ENCODE data around the gene CMSS1.

Gene CMSS1

DNA sequence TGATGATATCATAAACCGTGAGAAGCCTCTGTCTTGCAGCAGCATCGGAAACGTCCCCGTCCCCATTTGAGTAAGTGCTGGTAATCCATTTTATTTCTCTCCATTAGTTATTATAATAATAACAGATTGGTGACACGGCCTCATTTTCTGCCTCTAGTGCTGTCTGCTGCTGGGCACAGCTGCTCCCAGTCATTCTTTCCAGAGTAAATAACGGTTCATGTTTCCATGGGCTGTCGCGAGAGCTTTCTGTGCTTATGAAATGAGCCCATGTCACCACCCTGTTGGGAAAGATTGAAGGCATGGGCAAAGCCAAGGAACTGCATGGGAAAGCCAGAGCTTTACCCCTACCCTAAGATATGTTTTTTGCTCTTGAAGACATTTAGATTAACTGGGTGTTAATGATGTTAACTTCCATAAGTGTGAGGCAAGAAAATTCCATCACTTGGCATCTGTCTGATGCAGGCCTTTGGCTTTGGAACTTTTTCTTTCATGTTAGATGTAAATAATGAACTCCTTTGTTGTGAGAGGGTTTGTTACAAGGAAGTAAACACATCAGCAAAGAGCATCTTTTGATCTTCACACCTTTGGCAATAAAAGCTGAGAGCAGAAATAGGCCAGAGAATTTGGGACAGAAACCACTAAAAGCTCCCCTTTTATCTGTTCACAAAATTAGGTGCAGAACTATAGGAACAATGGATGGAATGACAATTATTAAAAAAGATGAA lies 154.9 kb downstream of the CMSS1 start:
- TF ChIP-seq, protein P1, sequence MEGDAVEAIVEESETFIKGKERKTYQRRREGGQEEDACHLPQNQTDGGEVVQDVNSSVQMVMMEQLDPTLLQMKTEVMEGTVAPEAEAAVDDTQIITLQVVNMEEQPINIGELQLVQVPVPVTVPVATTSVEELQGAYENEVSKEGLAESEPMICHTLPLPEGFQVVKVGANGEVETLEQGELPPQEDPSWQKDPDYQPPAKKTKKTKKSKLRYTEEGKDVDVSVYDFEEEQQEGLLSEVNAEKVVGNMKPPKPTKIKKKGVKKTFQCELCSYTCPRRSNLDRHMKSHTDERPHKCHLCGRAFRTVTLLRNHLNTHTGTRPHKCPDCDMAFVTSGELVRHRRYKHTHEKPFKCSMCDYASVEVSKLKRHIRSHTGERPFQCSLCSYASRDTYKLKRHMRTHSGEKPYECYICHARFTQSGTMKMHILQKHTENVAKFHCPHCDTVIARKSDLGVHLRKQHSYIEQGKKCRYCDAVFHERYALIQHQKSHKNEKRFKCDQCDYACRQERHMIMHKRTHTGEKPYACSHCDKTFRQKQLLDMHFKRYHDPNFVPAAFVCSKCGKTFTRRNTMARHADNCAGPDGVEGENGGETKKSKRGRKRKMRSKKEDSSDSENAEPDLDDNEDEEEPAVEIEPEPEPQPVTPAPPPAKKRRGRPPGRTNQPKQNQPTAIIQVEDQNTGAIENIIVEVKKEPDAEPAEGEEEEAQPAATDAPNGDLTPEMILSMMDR (IDR thresholded peaks at IDR 0.05; ENCODE audit: low read depth, low read length), result no peak
- no peak overlapping the region for H3K4me3 ChIP-seq (ENCODE audit: low read depth, low read length)

- TF ChIP-seq, protein P1 (IDR thresholded peaks at IDR 0.05; ENCODE audit: low read depth, low read length), result no peak
- H3K4me3 ChIP-seq (ENCODE audit: low read depth, low read length), result no peak overlapping the region
Observed at GRCh38 chr3:99974989-99975388, 157.3 kb downstream of the CMSS1 start.

DNA sequence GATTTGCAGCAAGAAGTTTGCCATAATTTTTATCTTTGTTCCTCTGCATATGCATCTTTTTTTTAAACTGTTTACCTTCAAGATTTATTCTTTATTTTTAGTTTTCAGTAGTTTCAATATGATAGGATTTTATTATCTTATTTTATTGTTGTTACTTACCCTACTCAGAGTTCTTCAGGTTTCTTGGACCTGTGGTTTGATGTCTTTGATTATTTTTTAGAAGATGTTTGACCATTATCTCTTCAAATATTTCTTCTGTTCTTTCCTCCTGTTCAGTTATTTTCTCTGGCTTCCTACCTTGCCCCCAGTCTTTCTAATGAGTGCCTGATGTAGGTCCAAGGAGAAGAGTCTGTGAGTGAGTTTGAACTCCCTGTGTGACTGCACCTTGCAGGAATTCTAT lies 158.9 kb downstream of the CMSS1 start:
- H3K4me3 ChIP-seq (ENCODE audit: low read depth, low read length), result no peak overlapping the region
- TF ChIP-seq, protein P1 (IDR thresholded peaks at IDR 0.05; ENCODE audit: low read depth, low read length), result no peak

DNA sequence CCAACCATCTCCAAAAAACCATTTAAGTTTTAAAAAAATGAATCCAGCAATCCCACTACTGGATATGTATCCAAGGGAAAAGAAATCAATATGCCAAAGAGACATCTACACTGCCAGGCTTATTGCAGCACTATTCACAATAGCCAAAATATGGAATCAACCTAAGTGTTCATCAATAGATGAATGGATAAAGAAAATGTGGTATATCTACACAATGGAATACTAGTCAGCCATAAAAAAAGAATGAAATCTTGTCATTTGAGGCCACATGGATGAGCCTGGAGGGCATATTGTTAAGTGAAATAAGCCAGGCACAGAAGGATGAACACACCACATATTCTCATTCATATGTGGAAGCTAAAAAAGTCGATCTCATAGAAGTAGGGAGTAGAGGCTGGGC lies 160.6 kb downstream of the CMSS1 start:
- TF ChIP-seq, protein P1 (IDR thresholded peaks at IDR 0.05; ENCODE audit: low read depth, low read length), result no peak
- H3K4me3 ChIP-seq (ENCODE audit: low read depth, low read length), result no peak overlapping the region

DNA sequence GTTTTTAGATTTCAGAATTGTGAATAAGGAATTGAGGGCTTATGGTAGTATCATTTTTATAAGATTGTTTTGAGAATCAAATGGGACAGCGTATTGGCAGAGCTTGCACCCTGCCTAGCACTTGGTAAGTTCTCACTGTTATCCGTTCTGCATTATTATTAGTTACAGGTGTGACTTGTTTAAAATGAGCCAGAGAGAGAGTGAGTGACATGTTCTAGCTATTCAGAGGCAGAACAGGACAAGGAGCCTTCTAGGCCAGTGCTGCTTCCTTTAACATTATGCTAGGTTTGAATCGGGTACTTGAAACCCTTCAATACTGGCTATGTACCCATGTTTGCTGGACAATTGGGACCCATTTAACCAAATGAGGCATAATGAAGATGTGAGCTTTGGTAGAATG lies 162.9 kb downstream of the CMSS1 start:
- TF ChIP-seq, protein P1 (IDR thresholded peaks at IDR 0.05; ENCODE audit: low read depth, low read length), result no peak
- no peak overlapping the region for H3K4me3 ChIP-seq (ENCODE audit: low read depth, low read length)

DNA sequence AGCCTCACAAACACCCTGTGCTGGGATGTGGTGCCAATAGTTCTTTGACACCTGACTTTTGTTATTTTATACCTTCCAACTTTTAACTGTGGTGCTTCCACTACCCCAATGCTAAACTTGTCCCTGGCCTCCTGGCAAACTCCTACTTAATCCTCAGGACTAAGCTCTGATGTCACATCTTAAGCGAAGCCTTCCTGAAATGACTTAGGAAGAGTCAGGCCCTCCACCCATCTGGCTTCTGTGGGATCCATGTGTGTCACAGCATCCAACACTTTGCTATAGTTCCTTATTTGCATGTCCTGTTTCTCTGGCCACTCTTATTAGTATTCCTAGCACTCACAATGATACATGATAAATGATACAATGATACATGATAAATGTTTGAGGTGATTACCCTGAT lies 163.5 kb downstream of the CMSS1 start:
- TF ChIP-seq, protein P1 (IDR thresholded peaks at IDR 0.05; ENCODE audit: low read depth, low read length), result no peak
- H3K4me3 ChIP-seq (ENCODE audit: low read depth, low read length), result no peak overlapping the region

DNA sequence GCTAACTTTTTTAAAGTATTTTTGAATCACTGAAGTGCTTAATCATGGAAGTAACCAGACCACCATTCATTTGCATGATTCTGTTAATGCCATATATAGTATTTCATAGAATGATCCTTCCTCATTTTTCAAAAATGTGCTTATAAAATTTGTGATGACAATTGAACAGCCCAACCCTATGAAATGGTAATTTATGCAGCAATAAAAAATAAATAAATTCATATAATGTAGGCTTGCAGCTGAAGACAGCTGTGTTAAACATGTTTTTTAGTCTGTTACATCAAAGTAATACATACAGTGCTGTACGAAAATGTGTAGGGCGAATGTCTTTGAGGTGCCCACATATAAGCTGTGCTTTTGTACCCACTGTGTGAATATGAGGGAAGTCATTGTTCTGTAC lies 165.0 kb downstream of the CMSS1 start:
- H3K4me3 ChIP-seq (ENCODE audit: low read depth, low read length), result no peak overlapping the region
- TF ChIP-seq, protein P1 (IDR thresholded peaks at IDR 0.05; ENCODE audit: low read depth, low read length), result no peak

Measured in WI38 (cell line).